Mesothelial cell of epicardium (in vitro differentiated cells): ENCODE data around the gene PHTF1. TPM values are rescaled to one million over a fixed set of nuclear protein-coding genes. Genes with fewer than 3 reads are reported as not detected.

Experiments used
- DNase-seq, 2 experiments: peaks; one replicate each; pipeline ENCODE4 v3.0.0; 2021; ENCODE audit warnings: low spot score in 2 of 2; ENCODE audit not compliant: unreplicated experiment in 2 of 2
- H3K27ac Mint-ChIP-seq: 2 replicates; pipeline ENCODE4 v1.8.0; 2021; ENCODE audit warnings: mixed read lengths
- H3K27me3 Mint-ChIP-seq: 2 replicates; pipeline ENCODE4 v1.8.0; 2021; ENCODE audit warnings: low read depth, mixed read lengths
- H3K36me3 Mint-ChIP-seq: 2 replicates; pipeline ENCODE4 v1.8.0; 2021; ENCODE audit warnings: mixed read lengths
- H3K4me1 Mint-ChIP-seq: 2 replicates; pipeline ENCODE4 v1.8.0; 2021; ENCODE audit warnings: mixed read lengths
- H3K4me3 Mint-ChIP-seq: 2 replicates; pipeline ENCODE4 v1.8.0; 2021; ENCODE audit warnings: mild to moderate bottlenecking, moderate library complexity, mixed read lengths
- H3K9me3 Mint-ChIP-seq: 2 replicates; pipeline ENCODE4 v1.8.0; 2021; ENCODE audit warnings: mixed read lengths
- CTCF ChIP-seq: fragments of 200-600 bp; sonication (generic); IDR thresholded peaks from one replicate; pipeline ENCODE4 v1.5.0; 2021; ENCODE audit warnings: antibody characterized with exemption; ENCODE audit not compliant: unreplicated experiment
- total RNA-seq: library from RNA; stranded (reverse); gene quantifications from 3 replicates; pipeline ENCODE4 v1.2.1, GENCODE V29; 2021

Gene PHTF1
- total RNA-seq, 1 donor from 2014 or later, result 26.7 TPM

DNA sequence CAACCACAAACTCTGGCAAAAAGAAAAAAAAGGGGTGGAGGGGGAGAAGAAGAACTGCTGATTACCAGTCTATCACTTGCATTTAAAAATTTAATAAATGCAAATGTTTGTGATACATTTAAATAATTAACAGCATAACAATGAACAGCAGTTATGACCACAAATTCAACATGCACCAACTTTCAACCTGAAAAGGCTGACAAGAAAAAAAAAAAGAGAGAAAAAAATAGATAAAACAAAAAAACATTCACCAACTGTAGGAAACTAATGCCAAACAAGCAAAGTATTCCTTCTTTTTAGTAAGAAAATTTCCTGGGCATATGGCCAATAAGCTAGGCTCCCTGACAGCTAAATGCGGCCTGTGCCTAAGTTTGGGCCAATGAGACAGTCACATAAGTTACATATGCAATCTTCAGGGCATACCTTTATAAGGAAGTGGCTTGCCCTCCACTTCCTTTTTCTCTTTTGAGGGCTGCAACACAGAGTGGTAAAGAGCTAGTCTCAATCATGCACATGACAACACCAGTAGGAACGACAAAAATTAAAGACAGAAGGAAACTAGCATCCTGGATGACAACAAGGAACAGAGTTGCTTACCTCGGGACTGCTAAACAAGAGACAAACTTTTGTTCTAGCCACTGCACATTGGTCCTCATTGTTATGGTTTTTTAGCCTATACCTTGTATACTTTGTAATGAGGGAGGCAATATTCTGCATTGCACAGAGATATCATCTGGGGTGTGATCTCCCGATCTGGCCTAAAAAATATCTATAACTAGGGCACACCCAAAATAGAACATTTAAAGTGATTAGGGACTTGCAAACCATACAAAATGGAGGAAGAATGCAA lies 24.2 kb upstream of the PHTF1 start:
- DNase-seq, result no peak
- Mint-ChIP-seq H3K27ac (peak overlapping the region; percentile 51), H3K4me1 (peaks cover 19% of the 10 kb centered on the region), H3K9me3 (peaks cover 13% of the 10 kb centered on the region), H3K36me3 (peaks cover 27% of the 10 kb centered on the region), H3K27me3 (no peaks in the 10 kb centered on the region), H3K4me3 (no peak overlapping the region)
- TF ChIP-seq CTCF, result no peak

GRCh38 chr1:113782406-113782805 lies 23.1 kb upstream of the PHTF1 start:
- H3K27me3 Mint-ChIP-seq, result no peaks in the 10 kb centered on the region
- H3K4me3 Mint-ChIP-seq, result no peak overlapping the region
- H3K9me3 Mint-ChIP-seq, result peaks cover 14% of the 10 kb centered on the region
- H3K4me1 Mint-ChIP-seq, result peaks cover 19% of the 10 kb centered on the region
- no peak for TF ChIP-seq CTCF
- DNase-seq, result no peak
- H3K27ac Mint-ChIP-seq, result no peak overlapping the region
- peaks cover 20% of the 10 kb centered on the region for H3K36me3 Mint-ChIP-seq

DNA sequence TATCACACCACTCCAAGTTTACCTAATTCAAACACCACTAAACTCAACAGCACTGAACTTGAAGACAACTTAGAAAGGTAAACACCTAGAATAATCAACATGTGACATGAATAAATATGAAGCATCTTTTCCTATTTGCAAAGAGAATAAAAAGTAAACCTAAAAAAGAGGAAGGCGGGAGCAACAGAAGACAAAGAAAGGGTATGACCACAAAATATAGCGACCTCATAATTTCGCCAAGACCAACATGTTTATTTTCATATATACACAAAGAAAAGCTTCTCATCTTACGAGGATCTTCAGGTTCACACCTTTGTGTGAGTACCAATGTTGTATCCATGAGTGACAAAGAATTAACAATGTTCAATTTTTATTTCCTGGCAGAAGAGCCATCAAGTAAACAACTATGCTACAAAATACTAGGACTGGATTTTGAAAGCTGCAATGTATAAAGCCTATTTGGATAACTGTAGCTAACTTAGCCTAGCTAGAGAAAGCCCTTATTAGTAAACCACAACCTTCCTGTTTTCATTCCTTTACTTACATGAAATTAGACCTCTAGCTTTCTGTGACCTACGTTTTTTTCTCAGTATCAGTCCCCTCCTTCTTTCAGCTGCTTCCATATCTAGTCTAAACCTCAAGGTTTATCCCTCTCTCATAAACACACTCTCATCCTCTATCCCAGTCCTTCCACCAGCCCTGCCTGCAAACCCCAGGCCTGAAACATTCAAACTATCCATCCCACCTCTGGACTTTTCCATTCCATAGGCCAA lies 21.3 kb upstream of the PHTF1 start:
- no peak for DNase-seq
- H3K9me3 Mint-ChIP-seq, result peaks cover 6% of the 10 kb centered on the region
- H3K36me3 Mint-ChIP-seq, result peaks cover 14% of the 10 kb centered on the region
- no peak for TF ChIP-seq CTCF
- no peaks in the 10 kb centered on the region for H3K27me3 Mint-ChIP-seq
- H3K4me1 Mint-ChIP-seq, result peaks cover 12% of the 10 kb centered on the region
- H3K27ac Mint-ChIP-seq, result no peak overlapping the region
- H3K4me3 Mint-ChIP-seq, result no peak overlapping the region

DNA sequence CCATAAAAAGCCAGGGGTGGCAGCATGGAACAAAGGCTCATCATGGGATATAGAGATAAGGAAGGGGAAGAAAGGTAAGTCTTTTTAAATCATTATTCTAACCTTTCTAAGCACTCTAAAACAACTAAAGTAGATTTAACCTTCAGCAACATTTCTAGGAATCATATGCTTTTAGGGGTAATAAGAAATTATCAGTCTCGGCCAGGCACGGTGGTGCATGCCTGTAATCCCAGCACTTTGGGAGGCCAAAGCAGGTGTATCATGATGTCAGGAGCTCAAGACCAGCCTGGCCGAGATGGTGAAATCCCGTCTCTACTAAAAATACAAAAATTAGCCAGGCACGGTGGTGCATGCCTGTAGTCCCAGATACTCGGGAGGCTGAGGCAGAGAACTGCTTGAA lies 20.3 kb upstream of the PHTF1 start:
- Mint-ChIP-seq H3K9me3 (peaks cover 5% of the 10 kb centered on the region), H3K27ac (no peak overlapping the region), H3K36me3 (peaks cover 13% of the 10 kb centered on the region), H3K27me3 (no peaks in the 10 kb centered on the region), H3K4me1 (peaks cover 11% of the 10 kb centered on the region), H3K4me3 (no peak overlapping the region)
- no peak for TF ChIP-seq CTCF
- DNase-seq, result no peak

GRCh38 chr1:113777561-113777960 lies 18.3 kb upstream of the PHTF1 start:
- H3K27me3 Mint-ChIP-seq, result no peaks in the 10 kb centered on the region
- TF ChIP-seq CTCF, result no peak
- no peak overlapping the region for H3K27ac Mint-ChIP-seq
- H3K36me3 Mint-ChIP-seq, result peaks cover 19% of the 10 kb centered on the region
- peaks cover 5% of the 10 kb centered on the region for H3K9me3 Mint-ChIP-seq
- H3K4me3 Mint-ChIP-seq, result no peak overlapping the region
- no peaks in the 10 kb centered on the region for H3K4me1 Mint-ChIP-seq
- no peak for DNase-seq
